HCT116 (cell line): ENCODE measurements around the gene SPI1. TPM values are rescaled to one million over a fixed set of nuclear protein-coding genes. Genes with fewer than 3 reads are reported as not detected.
A peak's percentile ranks its signal among the peaks of the same experiment; 100 is the strongest.

Experiments used
- ATAC-seq: fragments of 200-7000 bp; cut with Tn5 transposase; 2 replicates; pipeline ENCODE4 v1.9.1; 2020; ENCODE audit warnings: mild to moderate bottlenecking, moderate library complexity
- BruUV-seq: library from RNA; stranded (reverse); fragments of 400-500 nt; replicated peaks from 2 replicates; lab custom pipeline; 2021; lab: Mats Ljungman, UMichigan
- CTCF ChIA-PET: fragments of 300-600 bp; sonication (Branson Sonifier 250); formaldehyde crosslinking; loops from one replicate; lab custom pipeline; 2021; ENCODE audit warnings: antibody characterized with exemption; lab: Charles Lee
- POLR2A ChIA-PET: fragments of 300-600, 350-600 bp; sonication (Branson Sonifier 250); formaldehyde crosslinking; loops from one replicate; lab custom pipeline; 2021; ENCODE audit warnings: antibody characterized with exemption; lab: Charles Lee
- RAD21 ChIA-PET, 2 experiments: fragments of 300-600 bp; sonication (Branson Sonifier 250); formaldehyde crosslinking; loops; one replicate each; lab custom pipeline; 2023; ENCODE audit warnings: low total read pairs in 2 of 2; ENCODE audit not compliant: uncharacterized antibody in 2 of 2, unreplicated experiment in 2 of 2, low non-redundant PET in 1 of 2; lab: Charles Lee
- DNase-seq: peaks from one replicate; pipeline ENCODE4 v3.0.0-alpha.2; 2010; ENCODE audit warnings: low read depth, low spot score
- H2AFZ ChIP-seq: fragments of 200-600 bp; shearing (Covaris generic), sonication (generic); 2 replicates; pipeline ENCODE4 v1.6.1; 2017; ENCODE audit warnings: low read depth, mixed run types, mixed read lengths, antibody characterized with exemption, low read length; ENCODE audit not compliant: poor library complexity, severe bottlenecking
- H3K27ac ChIP-seq: 2 replicates; pipeline ENCODE4 v1.5.1; 2012; ENCODE audit warnings: low read depth, low read length
- H3K27me3 ChIP-seq: fragments of 200-600 bp; sonication (generic); 2 replicates; pipeline ENCODE4 v1.6.1; 2016; ENCODE audit warnings: mixed run types, low read length, mixed read lengths; ENCODE audit not compliant: insufficient read depth
- H3K36me3 ChIP-seq, 2 experiments: fragments of 200-500 bp in 1 of 2; fragments of 200-600 bp in 1 of 2; sonication (Bioruptor generic) in 1 of 2; sonication (generic) in 1 of 2; 2 replicates each; pipeline versions ENCODE4 v1.5.1 to v1.6.1; 2014 to 2016; ENCODE audit warnings: low read length in 2 of 2, inconsistent platforms in 1 of 2, mixed read lengths in 1 of 2, mixed run types in 1 of 2; ENCODE audit not compliant: insufficient read depth in 2 of 2, control insufficient read depth in 1 of 2
- H3K4me1 ChIP-seq, 2 experiments: fragments of 200-600 bp in 1 of 2; sonication (generic) in 1 of 2; 2 replicates each; pipeline versions ENCODE4 v1.5.1 to v1.6.1; 2012 to 2017; ENCODE audit warnings: low read length in 2 of 2, inconsistent platforms in 1 of 2, mild to moderate bottlenecking in 1 of 2, mixed read lengths in 1 of 2, mixed run types in 1 of 2, moderate library complexity in 1 of 2; ENCODE audit not compliant: insufficient read depth in 2 of 2, control insufficient read depth in 1 of 2
- H3K4me2 ChIP-seq: fragments of 200-600 bp; sonication (generic); 2 replicates; pipeline ENCODE4 v1.6.1; 2017; ENCODE audit warnings: mixed run types, low read length, mixed read lengths
- H3K4me3 ChIP-seq, 2 experiments: fragments of 200-600 bp in 1 of 2; sonication (generic) in 1 of 2; replicated peaks in 1 of 2; 2 replicates each; pipeline ENCODE4 v1.5.1; 2011 to 2016; ENCODE audit warnings: low read length in 2 of 2, control low read depth in 1 of 2, low read depth in 1 of 2, mild to moderate bottlenecking in 1 of 2, mixed read lengths in 1 of 2, mixed run types in 1 of 2
- H3K79me2 ChIP-seq: fragments of 200-600 bp; sonication (generic); 2 replicates; pipeline ENCODE4 v1.6.1; 2017; ENCODE audit warnings: mild to moderate bottlenecking, mixed run types, low read length, moderate library complexity, mixed read lengths; ENCODE audit not compliant: insufficient read depth
- H3K9ac ChIP-seq: fragments of 200-600 bp; sonication (generic); 2 replicates; pipeline ENCODE4 v1.6.1; 2016; ENCODE audit warnings: low read length, mixed read lengths
- H3K9me2 ChIP-seq: fragments of 200-600 bp; sonication (generic), shearing (Covaris generic); 2 replicates; pipeline ENCODE4 v1.6.1; 2017; ENCODE audit warnings: mixed run types, mild to moderate bottlenecking, moderate library complexity; ENCODE audit not compliant: insufficient read depth
- H3K9me3 ChIP-seq, 2 experiments: fragments of 200-500 bp in 1 of 2; fragments of 200-600 bp in 1 of 2; sonication (Bioruptor generic) in 1 of 2; sonication (generic) in 1 of 2; 2 replicates each; pipeline ENCODE4 v1.6.1; 2014 to 2017; ENCODE audit warnings: low read length in 2 of 2, mixed read lengths in 2 of 2, inconsistent platforms in 1 of 2, low read depth in 1 of 2, mild to moderate bottlenecking in 1 of 2, mixed run types in 1 of 2, moderate library complexity in 1 of 2; ENCODE audit not compliant: control insufficient read depth in 1 of 2, insufficient read depth in 1 of 2
- H4K20me1 ChIP-seq: fragments of 200-600 bp; sonication (generic), shearing (Covaris generic); 2 replicates; pipeline ENCODE4 v1.6.1; 2017; ENCODE audit warnings: mixed run types, mild to moderate bottlenecking, moderate library complexity; ENCODE audit not compliant: insufficient read depth
- CTCF ChIP-seq, 3 experiments: fragments of 200-600 bp in 1 of 3; sonication (generic) in 1 of 3; IDR thresholded peaks in 2 of 3; conservative IDR thresholded peaks in 1 of 3; 2 replicates each; pipeline ENCODE4 v1.5.1; 2012 to 2017; ENCODE audit warnings: low read depth in 2 of 3, low read length in 2 of 3, antibody characterized with exemption in 1 of 3, borderline replicate concordance in 1 of 3, control low read depth in 1 of 3, mild to moderate bottlenecking in 1 of 3, mixed read lengths in 1 of 3, mixed run types in 1 of 3, moderate library complexity in 1 of 3; ENCODE audit not compliant: insufficient read depth in 1 of 3
- EGR1 ChIP-seq: IDR thresholded peaks from 2 replicates; pipeline ENCODE4 v1.6.1; 2012; ENCODE audit warnings: low read depth
- ELF1 ChIP-seq: IDR thresholded peaks from 2 replicates; pipeline ENCODE4 v1.6.1; 2012; ENCODE audit warnings: low read depth, borderline replicate concordance
- EZH2 ChIP-seq: fragments of 200-600 bp; sonication (generic); IDR thresholded peaks from 2 replicates; pipeline ENCODE4 v1.6.1; 2017; ENCODE audit warnings: antibody characterized with exemption, mixed run types
- MAX ChIP-seq: IDR thresholded peaks from 2 replicates; pipeline ENCODE4 v1.6.1; 2012
- TCF7L2 ChIP-seq: IDR thresholded peaks from 2 replicates; pipeline ENCODE4 v1.7.0; 2011; ENCODE audit warnings: borderline replicate concordance, inconsistent platforms; ENCODE audit not compliant: insufficient read depth, insufficient read length; ENCODE audit errors: extremely low read depth
- ZFX ChIP-seq: fragments of 450-650 bp; IDR thresholded peaks from 2 replicates; pipeline ENCODE4 v1.6.1; 2017
- intact Hi-C: fragments of 100-400 bp; cut with micrococcal nuclease; formaldehyde crosslinking; loops from 2 replicates; pipeline ENCODE4 v1.10.0; 2022
- total RNA-seq: library from RNA; stranded (reverse); gene quantifications from one replicate; pipeline ENCODE4 v1.2.1, GENCODE V29; 2021; ENCODE audit not compliant: unreplicated experiment

The SPI1 gene
- total RNA-seq, 1 experiment from 2014 or later, result 0.32 TPM

GRCh38 chr11:47426062-47426956 lies 48.0 kb upstream of the SPI1 start, which contains the start of gene PSMC3 (continued):
- TF ChIP-seq CTCF (IDR thresholded peaks at IDR 0.05 in 2 of 3, conservative IDR thresholded peaks at IDR 0.05 in 1 of 3; ENCODE audit: borderline replicate concordance in 1 of 3, insufficient read depth in 1 of 3, low read depth in 2 of 3, low read length in 2 of 3) (no peak), ZFX (peak; percentile 29; the same call in 1 of the 2 replicates), EZH2 (no peak)

GRCh38 chr11:47425611-47426010 lies 47.3 kb upstream of the SPI1 start:
- H3K36me3 ChIP-seq, result peaks cover 21 to 31% of the 10 kb centered on the region in 2 experiments; a peak in 3 of 4 replicates
- DNase-seq, result no peak
- ChIA-PET RAD21 (no interaction called here), CTCF (interaction anchor here (2.7 kb wide), 1 partner anchor 14 kb away, joined by 12 read pairs; no protein-coding TSS in a partner anchor), POLR2A (interaction anchor here (2.3 kb wide), 1 partner anchor 10 kb away, joined by 10 read pairs; no protein-coding TSS in a partner anchor)
- peaks cover 45% of the 10 kb centered on the region for H3K79me2 ChIP-seq
- no peaks in the 10 kb centered on the region for H4K20me1 ChIP-seq
- H3K4me3 ChIP-seq, result peak overlapping the region; percentile 92 to 98
- H3K9me2 ChIP-seq, result no peaks in the 10 kb centered on the region
- H3K4me2 ChIP-seq, result peak overlapping the region; percentile 79
- BruUV-seq, result TSS peak; percentile 73
- intact Hi-C loops, result loop anchor here (10.0 kb wide), 1 partner anchor 129 kb away; the partner anchor contains the start of gene CELF1
- H3K27me3 ChIP-seq, result no peaks in the 10 kb centered on the region
- no peak overlapping the region for H2AFZ ChIP-seq
- peaks cover 12 to 23% of the 10 kb centered on the region in 2 experiments for H3K4me1 ChIP-seq
- peak overlapping the region; percentile 77 for H3K27ac ChIP-seq
- no peak for ATAC-seq
- no peaks in the 10 kb centered on the region for H3K9me3 ChIP-seq
- TF ChIP-seq ZFX (no peak), EGR1 (no peak), MAX (no peak), ELF1 (no peak), CTCF (IDR thresholded peaks at IDR 0.05 in 2 of 3, conservative IDR thresholded peaks at IDR 0.05 in 1 of 3; ENCODE audit: borderline replicate concordance in 1 of 3, insufficient read depth in 1 of 3, low read depth in 2 of 3, low read length in 2 of 3) (no peak), TCF7L2 (no peak)
- H3K9ac ChIP-seq, result peak overlapping the region; percentile 96
